Bronchial epithelial cell (primary cell): Measurements from ENCODE around the gene CSMD2. TPM values are rescaled to one million over a fixed set of nuclear protein-coding genes. Genes with fewer than 3 reads are reported as not detected.

Experiments
- DNase-seq: peaks from one replicate; pipeline ENCODE4 v3.0.0-alpha.2; 2010; ENCODE audit warnings: low read depth
- FAIRE-seq: peaks from 2 replicates; lab custom pipeline; 2011; peaks lifted over from hg19 to GRCh38; lab: Jason Lieb, UNC
- H3K27me3 ChIP-seq: 2 replicates; pipeline ENCODE4 v1.5.1; 2011; ENCODE audit warnings: low read length; ENCODE audit not compliant: control insufficient read depth, insufficient read depth
- H3K36me3 ChIP-seq: 2 replicates; pipeline ENCODE4 v1.5.1; 2011; ENCODE audit warnings: low read length; ENCODE audit not compliant: control insufficient read depth, insufficient read depth
- H3K4me3 ChIP-seq: 2 replicates; pipeline ENCODE4 v1.5.1; 2011; ENCODE audit warnings: mild to moderate bottlenecking, low read depth, low read length, control low read depth
- total RNA-seq: library from RNA; depleted of rRNA; stranded (reverse); fragments of >200 nt; gene quantifications from 2 replicates; pipeline ENCODE4 v1.2.1, GENCODE V29; 2014
- TF ChIP-seq, protein P1 (sequence below): IDR thresholded peaks from 2 replicates; pipeline ENCODE4 v1.5.1; 2011; ENCODE audit warnings: mild to moderate bottlenecking, moderate library complexity, low read length, control low read depth, inconsistent platforms; ENCODE audit not compliant: insufficient read depth, severe bottlenecking

CSMD2 gene
- total RNA-seq, 1 donor from 2014 or later = not detected

DNA sequence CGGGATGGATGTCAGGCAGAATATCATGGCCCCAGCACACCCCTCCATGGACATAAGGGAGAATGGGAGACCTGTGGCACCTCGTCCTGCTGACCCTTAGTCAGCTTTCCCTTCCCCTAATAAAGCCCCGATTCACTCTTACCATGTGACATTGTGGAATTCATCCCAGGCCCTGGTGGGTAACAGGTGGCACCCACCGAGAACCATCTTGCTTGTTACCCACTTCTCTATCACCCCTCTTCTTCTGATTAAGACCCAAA is 32.9 kb downstream of the CSMD2 start:
- FAIRE-seq (no peak), DNase-seq (no peak)
- TF ChIP-seq, protein P1, sequence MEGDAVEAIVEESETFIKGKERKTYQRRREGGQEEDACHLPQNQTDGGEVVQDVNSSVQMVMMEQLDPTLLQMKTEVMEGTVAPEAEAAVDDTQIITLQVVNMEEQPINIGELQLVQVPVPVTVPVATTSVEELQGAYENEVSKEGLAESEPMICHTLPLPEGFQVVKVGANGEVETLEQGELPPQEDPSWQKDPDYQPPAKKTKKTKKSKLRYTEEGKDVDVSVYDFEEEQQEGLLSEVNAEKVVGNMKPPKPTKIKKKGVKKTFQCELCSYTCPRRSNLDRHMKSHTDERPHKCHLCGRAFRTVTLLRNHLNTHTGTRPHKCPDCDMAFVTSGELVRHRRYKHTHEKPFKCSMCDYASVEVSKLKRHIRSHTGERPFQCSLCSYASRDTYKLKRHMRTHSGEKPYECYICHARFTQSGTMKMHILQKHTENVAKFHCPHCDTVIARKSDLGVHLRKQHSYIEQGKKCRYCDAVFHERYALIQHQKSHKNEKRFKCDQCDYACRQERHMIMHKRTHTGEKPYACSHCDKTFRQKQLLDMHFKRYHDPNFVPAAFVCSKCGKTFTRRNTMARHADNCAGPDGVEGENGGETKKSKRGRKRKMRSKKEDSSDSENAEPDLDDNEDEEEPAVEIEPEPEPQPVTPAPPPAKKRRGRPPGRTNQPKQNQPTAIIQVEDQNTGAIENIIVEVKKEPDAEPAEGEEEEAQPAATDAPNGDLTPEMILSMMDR = no peak
- H3K36me3 ChIP-seq = no peaks in the 10 kb centered on the region
- H3K4me3 ChIP-seq = no peak overlapping the region
- no peaks in the 10 kb centered on the region for H3K27me3 ChIP-seq

DNA sequence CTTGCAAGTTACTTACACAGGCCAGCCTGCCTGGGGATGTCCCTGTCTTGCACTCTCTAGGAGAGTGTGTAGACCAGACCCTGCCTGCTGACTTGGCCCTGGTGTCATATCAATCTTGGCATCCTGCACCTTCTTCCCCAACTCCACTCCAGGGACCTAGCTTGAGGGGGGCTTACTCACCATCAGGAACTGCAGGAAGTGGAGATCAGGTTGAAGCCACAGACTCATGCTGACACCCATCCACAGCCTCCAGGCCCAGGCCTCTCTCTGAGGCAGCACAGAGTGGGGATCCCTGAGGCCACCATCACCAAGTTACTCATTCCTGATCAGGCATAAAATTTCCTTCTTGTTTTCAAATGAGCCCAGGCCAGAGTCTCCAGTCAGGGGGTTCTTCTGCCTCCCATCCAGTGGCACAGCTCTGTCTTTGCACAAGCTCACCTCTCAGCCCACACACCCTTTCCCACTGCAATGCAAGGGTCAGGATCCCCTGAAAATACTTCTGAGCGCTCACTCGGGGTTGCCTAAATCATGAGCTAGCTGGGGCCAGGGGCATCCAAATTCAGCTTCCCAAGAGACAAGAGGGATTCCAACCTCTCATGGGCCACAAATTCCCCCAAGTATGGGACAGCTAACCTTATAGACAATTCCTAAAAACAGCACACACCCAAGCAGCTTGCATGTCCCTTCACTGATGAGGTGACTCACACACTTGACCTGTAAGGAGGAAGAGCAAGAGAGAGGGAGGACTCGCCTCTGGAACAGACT is 33.5 kb downstream of the CSMD2 start:
- TF ChIP-seq, protein P1 = no peak
- Histone ChIP-seq H3K4me3 (no peak overlapping the region), H3K27me3 (no peaks in the 10 kb centered on the region), H3K36me3 (no peaks in the 10 kb centered on the region)
- DNase-seq = no peak
- FAIRE-seq = no peak

DNA sequence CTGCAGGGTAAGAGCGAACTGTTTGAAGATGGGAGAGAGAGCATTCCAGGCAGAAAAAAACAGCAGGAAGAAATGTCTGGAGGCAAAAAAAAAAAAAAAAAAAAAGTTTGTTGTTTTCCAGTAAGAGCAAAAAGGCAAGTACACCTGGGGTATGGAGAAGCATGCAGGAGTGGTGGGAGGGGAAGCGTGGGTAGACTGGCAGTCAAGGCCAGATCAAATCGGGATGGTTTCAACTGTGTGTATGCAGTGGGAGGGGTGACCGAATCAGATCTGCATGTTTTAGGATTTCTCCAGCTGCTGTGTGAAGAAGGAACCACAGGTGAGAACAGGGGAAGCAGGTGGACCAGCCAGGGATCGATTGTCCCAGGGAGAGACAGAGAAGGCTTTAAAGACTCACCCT is 34.7 kb downstream of the CSMD2 start:
- FAIRE-seq (no peak), DNase-seq (no peak)
- Histone ChIP-seq H3K36me3 (no peaks in the 10 kb centered on the region), H3K27me3 (no peaks in the 10 kb centered on the region), H3K4me3 (no peak overlapping the region)
- TF ChIP-seq, protein P1 = no peak

DNA sequence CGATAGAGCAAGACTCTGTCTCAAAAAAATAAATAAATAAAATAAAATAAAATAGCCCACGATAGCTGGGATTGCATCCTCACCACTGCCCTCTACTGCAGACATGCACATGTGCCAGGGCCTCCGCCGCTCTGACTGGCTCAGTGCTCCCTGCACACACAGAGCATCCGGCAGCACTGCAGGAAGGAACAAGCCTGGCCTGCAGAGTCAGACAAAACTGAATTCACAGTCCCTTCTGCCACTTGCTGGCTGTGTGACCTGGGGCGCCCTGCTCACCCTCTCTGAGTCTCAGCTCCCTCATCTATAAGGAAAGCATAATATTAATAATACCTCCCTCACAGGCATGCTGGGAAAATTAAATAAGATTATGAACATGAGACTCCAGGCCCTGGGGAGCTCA is 35.4 kb downstream of the CSMD2 start:
- no peaks in the 10 kb centered on the region for H3K27me3 ChIP-seq
- FAIRE-seq (no peak), DNase-seq (no peak)
- TF ChIP-seq, protein P1 = no peak
- H3K36me3 ChIP-seq = no peaks in the 10 kb centered on the region
- no peak overlapping the region for H3K4me3 ChIP-seq

DNA sequence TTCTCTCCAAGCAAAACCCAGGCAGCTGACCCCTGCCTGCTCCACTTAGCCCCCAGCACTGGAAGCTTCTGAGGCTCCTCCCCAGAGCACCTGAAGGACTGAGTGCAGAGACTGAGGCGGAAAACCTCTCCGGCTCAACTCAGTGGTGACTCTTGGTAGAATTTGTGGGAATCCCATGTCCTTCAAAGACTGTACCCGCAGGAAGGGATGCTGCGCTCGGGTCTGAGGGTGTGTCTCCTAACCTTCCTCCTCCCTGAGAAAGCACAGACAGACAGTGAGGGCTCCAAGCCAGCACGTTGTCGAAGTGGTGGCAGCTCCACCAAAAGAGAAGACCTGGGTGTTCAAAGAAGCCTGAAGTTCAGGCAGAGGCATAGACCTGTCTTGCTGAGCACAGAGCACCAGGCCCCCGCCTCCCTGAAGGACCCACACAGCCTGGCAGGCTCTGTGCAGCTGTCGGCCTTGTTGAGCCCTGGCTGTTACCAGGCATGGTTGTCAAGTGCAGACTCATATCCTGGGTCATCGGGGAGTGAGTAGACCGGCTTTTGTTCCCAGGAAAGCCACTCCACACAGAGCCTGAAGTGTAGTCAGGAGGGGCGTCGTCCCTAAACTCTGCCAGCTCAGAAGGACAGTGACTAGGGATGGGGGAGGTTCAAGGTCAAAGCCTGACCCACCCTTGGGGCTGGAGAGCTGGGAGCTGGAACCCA is 36.7 kb downstream of the CSMD2 start:
- Histone ChIP-seq H3K36me3 (no peaks in the 10 kb centered on the region), H3K27me3 (no peaks in the 10 kb centered on the region), H3K4me3 (no peak overlapping the region)
- TF ChIP-seq, protein P1 = no peak
- DNase-seq (no peak), FAIRE-seq (no peak)
